ENCODE results near the gene TAF3.

DNA sequence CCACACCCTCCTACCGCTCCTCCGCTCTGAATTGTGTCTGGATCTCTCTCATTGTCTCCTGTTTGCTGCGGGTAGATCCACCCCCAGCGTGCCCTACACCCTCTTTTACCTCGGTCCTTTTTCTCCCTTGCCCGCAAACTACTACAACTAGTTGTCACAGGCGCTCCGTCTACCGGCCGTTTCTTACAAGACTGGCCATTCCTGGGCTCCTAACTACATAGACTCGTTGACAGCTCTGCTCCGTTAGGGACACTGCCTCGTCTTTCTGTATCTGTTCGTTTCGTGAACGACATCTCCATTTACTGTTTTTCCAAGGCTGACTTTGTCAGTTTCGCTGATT is 786 bp downstream of the TAF3 start:
- TF ChIP-seq SUZ12 (IDR thresholded peaks at IDR 0.05; ENCODE audit: extremely low read depth, insufficient read depth, insufficient read length): no peak
- TF ChIP-seq YY1 (IDR thresholded peaks at IDR 0.05; ENCODE audit: insufficient read depth, insufficient read length): no peak

Measured in NT2/D1 (cell line).